Breast epithelium (tissue), 4 donors: Measurements from ENCODE around the gene TMEM163. TPM values are rescaled to one million over a fixed set of nuclear protein-coding genes. Genes with fewer than 3 reads are reported as not detected.
"Not testable (repeated sequence)": the region's sequence is repeated elsewhere in the genome, so short reads cannot be mapped to it uniquely, and the experiment has no call there.

Source experiments
- DNase-seq, 2 donors: peaks; one replicate each; pipeline ENCODE4 v3.0.0-alpha.2; 2019; ENCODE audit warnings: low spot score in 2 of 2
- H3K27ac ChIP-seq, 2 donors: fragments of 200-600 bp; sonication (generic) in 1 of 2; one replicate each; pipeline ENCODE4 v1.5.1; 2016 to 2019; ENCODE audit warnings: mild to moderate bottlenecking in 1 of 2
- H3K27me3 ChIP-seq, 2 donors: fragments of 200-600 bp; sonication (generic) in 1 of 2; one replicate each; pipeline versions ENCODE4 v1.5.1 to v1.6.0; 2017 to 2019; ENCODE audit warnings: control low read depth in 1 of 2, mild to moderate bottlenecking in 1 of 2
- H3K36me3 ChIP-seq: fragments of 200-600 bp; one replicate; pipeline ENCODE4 v1.5.1; 2019
- H3K4me1 ChIP-seq, 2 donors: fragments of 200-600 bp; sonication (generic); one replicate each; pipeline ENCODE4 v1.5.1; 2016 to 2019; ENCODE audit warnings: control low read depth in 1 of 2
- H3K4me3 ChIP-seq, 3 donors: fragments of 200-600 bp; sonication (generic); 1 replicate in 2 of 3; 2 replicates in 1 of 3; pipeline ENCODE4 v1.5.1; 2016 to 2019; ENCODE audit warnings: mild to moderate bottlenecking in 3 of 3, moderate library complexity in 2 of 3
- H3K9me3 ChIP-seq, 2 donors: fragments of 200-600 bp; sonication (generic) in 1 of 2; one replicate each; pipeline ENCODE4 v1.5.1; 2016 to 2019; ENCODE audit warnings: control low read depth in 1 of 2
- POLR2A ChIP-seq: fragments of 450-650 bp; IDR thresholded peaks from one replicate; pipeline ENCODE4 v1.6.1; 2016; ENCODE audit warnings: antibody characterized with exemption, mild to moderate bottlenecking, moderate library complexity
- POLR2AphosphoS5 ChIP-seq, 3 donors: sonication (generic); formaldehyde crosslinking; IDR thresholded peaks; one replicate each; pipeline ENCODE4 v1.6.1; 2017; ENCODE audit warnings: antibody characterized with exemption in 3 of 3
- intact Hi-C: fragments of 100-400 bp; cut with DNase I; formaldehyde crosslinking; loops from one replicate; pipeline ENCODE4 v1.15.1; 2023; ENCODE audit warnings: low total_unique reads
- total RNA-seq, 3 donors: library from RNA; depleted of rRNA; stranded (reverse); fragments of >200 nt; gene quantifications; one replicate each; pipeline ENCODE4 v1.1.0, GENCODE V29; 2016
- TF ChIP-seq, protein P1 (sequence below), 3 donors: fragments of 450-650 bp; IDR thresholded peaks; one replicate each; pipeline ENCODE4 v1.5.1; 2016 to 2017; ENCODE audit warnings: antibody characterized with exemption in 3 of 3, mild to moderate bottlenecking in 3 of 3, moderate library complexity in 3 of 3

The TMEM163 gene
- total RNA-seq, 3 donors from 2014 or later, result 0.32 to 1.5 (median 0.66) TPM

GRCh38 chr2:134490559-134490958, 228.2 kb downstream of the TMEM163 start:
- H3K27ac ChIP-seq, result no peak overlapping the region
- no peaks in the 10 kb centered on the region for H3K27me3 ChIP-seq
- H3K4me3 ChIP-seq, result no peak overlapping the region
- H3K36me3 ChIP-seq, result no peaks in the 10 kb centered on the region
- no peak for TF ChIP-seq POLR2A
- no peak for TF ChIP-seq POLR2AphosphoS5 (IDR thresholded peaks at IDR 0.05)
- TF ChIP-seq, protein P1, sequence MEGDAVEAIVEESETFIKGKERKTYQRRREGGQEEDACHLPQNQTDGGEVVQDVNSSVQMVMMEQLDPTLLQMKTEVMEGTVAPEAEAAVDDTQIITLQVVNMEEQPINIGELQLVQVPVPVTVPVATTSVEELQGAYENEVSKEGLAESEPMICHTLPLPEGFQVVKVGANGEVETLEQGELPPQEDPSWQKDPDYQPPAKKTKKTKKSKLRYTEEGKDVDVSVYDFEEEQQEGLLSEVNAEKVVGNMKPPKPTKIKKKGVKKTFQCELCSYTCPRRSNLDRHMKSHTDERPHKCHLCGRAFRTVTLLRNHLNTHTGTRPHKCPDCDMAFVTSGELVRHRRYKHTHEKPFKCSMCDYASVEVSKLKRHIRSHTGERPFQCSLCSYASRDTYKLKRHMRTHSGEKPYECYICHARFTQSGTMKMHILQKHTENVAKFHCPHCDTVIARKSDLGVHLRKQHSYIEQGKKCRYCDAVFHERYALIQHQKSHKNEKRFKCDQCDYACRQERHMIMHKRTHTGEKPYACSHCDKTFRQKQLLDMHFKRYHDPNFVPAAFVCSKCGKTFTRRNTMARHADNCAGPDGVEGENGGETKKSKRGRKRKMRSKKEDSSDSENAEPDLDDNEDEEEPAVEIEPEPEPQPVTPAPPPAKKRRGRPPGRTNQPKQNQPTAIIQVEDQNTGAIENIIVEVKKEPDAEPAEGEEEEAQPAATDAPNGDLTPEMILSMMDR (IDR thresholded peaks at IDR 0.05), result no peak
- H3K9me3 ChIP-seq, result no peaks in the 10 kb centered on the region
- no peaks in the 10 kb centered on the region for H3K4me1 ChIP-seq
- intact Hi-C loops, result no loop called here
- DNase-seq, result no peak

GRCh38 chr2:134489732-134490384, 228.9 kb downstream of the TMEM163 start:
- intact Hi-C loops, result no loop called here
- Histone ChIP-seq H3K36me3 (no peaks in the 10 kb centered on the region), H3K4me3 (no peak overlapping the region), H3K9me3 (no peaks in the 10 kb centered on the region), H3K27me3 (no peaks in the 10 kb centered on the region), H3K27ac (no peak overlapping the region), H3K4me1 (no peaks in the 10 kb centered on the region)
- TF ChIP-seq POLR2AphosphoS5 (IDR thresholded peaks at IDR 0.05) (no peak), POLR2A (no peak)
- TF ChIP-seq, protein P1 (IDR thresholded peaks at IDR 0.05), result no peak
- no peak for DNase-seq

DNA sequence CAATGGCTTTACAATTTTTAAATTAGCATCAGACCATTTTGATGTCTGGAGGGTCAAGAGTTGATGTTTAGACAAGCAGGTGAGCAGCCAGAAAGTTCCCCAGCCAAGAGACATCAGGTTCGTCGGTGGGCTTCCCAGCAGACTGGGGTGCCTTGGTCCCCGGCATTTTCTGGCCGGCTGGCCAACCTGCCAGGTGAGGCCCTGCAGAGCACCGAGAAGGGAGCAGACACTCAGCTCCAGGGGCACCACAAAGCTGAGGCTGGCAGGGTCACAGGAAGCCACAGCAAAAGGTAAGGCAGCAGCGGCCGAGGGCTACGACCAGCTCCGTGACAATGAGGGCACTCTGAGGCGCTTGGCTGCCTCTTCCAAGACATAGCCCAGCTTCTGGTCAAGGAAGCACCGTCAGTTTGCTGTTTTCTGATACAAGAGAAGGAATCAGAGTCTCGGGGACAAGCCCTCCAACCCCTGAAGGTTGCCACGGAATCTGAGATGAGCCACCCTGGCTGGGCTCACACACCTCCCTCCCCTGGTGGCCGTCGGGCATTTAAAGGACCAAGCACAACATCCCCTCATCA, 235.9 kb downstream of the TMEM163 start:
- no peak for DNase-seq
- H3K36me3 ChIP-seq, result no peaks in the 10 kb centered on the region
- intact Hi-C loops, result no loop called here
- no peak for TF ChIP-seq POLR2A
- TF ChIP-seq POLR2AphosphoS5 (IDR thresholded peaks at IDR 0.05), result no peak
- TF ChIP-seq, protein P1 (IDR thresholded peaks at IDR 0.05), result no peak
- no peak overlapping the region for H3K27ac ChIP-seq
- no peak overlapping the region for H3K4me3 ChIP-seq
- no peaks in the 10 kb centered on the region for H3K9me3 ChIP-seq
- no peaks in the 10 kb centered on the region for H3K4me1 ChIP-seq
- H3K27me3 ChIP-seq, result no peaks in the 10 kb centered on the region

DNA sequence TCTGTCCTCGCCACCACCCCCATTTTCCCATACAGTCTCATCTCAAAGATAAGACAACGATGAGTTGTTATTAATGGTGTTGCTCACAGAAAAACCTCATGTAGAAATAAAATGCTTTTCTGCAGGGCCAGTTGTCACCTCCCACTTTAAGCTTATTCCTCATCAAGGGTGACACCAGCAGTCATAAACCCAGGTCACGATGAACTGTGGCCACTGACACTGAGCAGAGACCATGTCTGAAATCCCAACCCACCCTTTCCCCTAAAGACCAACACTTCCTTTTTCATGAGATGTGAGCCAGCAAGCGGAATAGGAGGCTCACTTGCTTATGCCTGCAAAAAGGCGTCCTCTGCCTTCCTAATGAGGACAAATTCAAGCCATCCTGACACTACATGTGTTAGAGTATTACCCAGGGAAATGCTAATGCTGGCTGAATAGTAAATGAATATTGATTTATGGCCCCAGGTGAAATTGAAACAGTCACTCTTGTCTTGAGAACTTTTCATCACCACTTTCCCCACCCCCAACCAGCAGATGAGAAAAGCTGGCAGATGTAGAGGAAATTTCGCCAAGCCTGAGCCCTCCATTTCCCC, 236.6 kb downstream of the TMEM163 start:
- no peaks in the 10 kb centered on the region for H3K36me3 ChIP-seq
- intact Hi-C loops, result no loop called here
- H3K27me3 ChIP-seq, result no peaks in the 10 kb centered on the region
- no peak overlapping the region for H3K27ac ChIP-seq
- no peak for TF ChIP-seq POLR2AphosphoS5 (IDR thresholded peaks at IDR 0.05)
- TF ChIP-seq POLR2A, result no peak
- TF ChIP-seq, protein P1 (IDR thresholded peaks at IDR 0.05), result no peak
- DNase-seq, result no peak
- no peaks in the 10 kb centered on the region for H3K9me3 ChIP-seq
- H3K4me1 ChIP-seq, result no peaks in the 10 kb centered on the region
- no peak overlapping the region for H3K4me3 ChIP-seq

GRCh38 chr2:134479696-134480330, 239.0 kb downstream of the TMEM163 start:
- TF ChIP-seq POLR2A, result no peak
- no peak for TF ChIP-seq POLR2AphosphoS5 (IDR thresholded peaks at IDR 0.05)
- TF ChIP-seq, protein P1 (IDR thresholded peaks at IDR 0.05), result no peak
- Histone ChIP-seq H3K4me1 (no peaks in the 10 kb centered on the region), H3K9me3 (no peaks in the 10 kb centered on the region), H3K27me3 (no peaks in the 10 kb centered on the region), H3K4me3 (no peak overlapping the region), H3K27ac (no peak overlapping the region), H3K36me3 (no peaks in the 10 kb centered on the region)
- intact Hi-C loops, result no loop called here
- no peak for DNase-seq

- peaks cover 0 to 13% of the 10 kb centered on the region in 2 donors for H3K9me3 ChIP-seq
- H3K27me3 ChIP-seq, H3K4me1 ChIP-seq, H3K4me3 ChIP-seq, H3K27ac ChIP-seq, H3K36me3 ChIP-seq, intact Hi-C loops, DNase-seq: not testable (repeated sequence)
Observed at GRCh38 chr2:134476982-134477381, 241.8 kb downstream of the TMEM163 start.
